ENCODE measurements around the gene E4F1.

E4F1 gene

GRCh38 chr16:2187212-2187611 lies 36.2 kb upstream of the E4F1 start:
- ATAC-seq: no peak
- TF ChIP-seq GLIS3 (CRISPR knock-in tag; IDR thresholded peaks at IDR 0.05): no peak
- no peak for TF ChIP-seq ISL1 (CRISPR knock-in tag; IDR thresholded peaks at IDR 0.05)

GRCh38 chr16:2188395-2188794 lies 35.0 kb upstream of the E4F1 start:
- no peak for TF ChIP-seq ZNF565 (CRISPR knock-in tag; conservative IDR thresholded peaks at IDR 0.05; ENCODE audit: low read depth)
- no peak for TF ChIP-seq TOX (CRISPR knock-in tag; IDR thresholded peaks at IDR 0.05; ENCODE audit: borderline replicate concordance)
- TF ChIP-seq ZFP30 (CRISPR knock-in tag; IDR thresholded peaks at IDR 0.05): no peak
- TF ChIP-seq ISL1 (CRISPR knock-in tag; IDR thresholded peaks at IDR 0.05): no peak
- TF ChIP-seq TSHZ2 (CRISPR knock-in tag; IDR thresholded peaks at IDR 0.05): no peak
- no peak for TF ChIP-seq POU6F1 (CRISPR knock-in tag; IDR thresholded peaks at IDR 0.05; ENCODE audit: borderline replicate concordance, low read depth)
- TF ChIP-seq ZC3H10 (CRISPR knock-in tag; IDR thresholded peaks at IDR 0.05): no peak
- TF ChIP-seq OSR1 (CRISPR knock-in tag; IDR thresholded peaks at IDR 0.05): no peak
- TF ChIP-seq GLIS3 (CRISPR knock-in tag; IDR thresholded peaks at IDR 0.05): no peak
- no peak for TF ChIP-seq ESRRG (CRISPR knock-in tag; IDR thresholded peaks at IDR 0.05)
- no peak for TF ChIP-seq SNAI2 (CRISPR knock-in tag; IDR thresholded peaks at IDR 0.05)
- TF ChIP-seq BACH2 (CRISPR knock-in tag; IDR thresholded peaks at IDR 0.05; ENCODE audit: borderline replicate concordance): no peak
- no peak for ATAC-seq

- ATAC-seq: no peak
- TF ChIP-seq SNAI2 (CRISPR knock-in tag; IDR thresholded peaks at IDR 0.05) (no peak), POU6F1 (CRISPR knock-in tag; IDR thresholded peaks at IDR 0.05; ENCODE audit: borderline replicate concordance, low read depth) (no peak), ZNF565 (CRISPR knock-in tag; conservative IDR thresholded peaks at IDR 0.05; ENCODE audit: low read depth) (no peak), ZNF70 (CRISPR knock-in tag; IDR thresholded peaks at IDR 0.05) (no peak), RARB (CRISPR knock-in tag; IDR thresholded peaks at IDR 0.05) (no peak), ZFP30 (CRISPR knock-in tag; IDR thresholded peaks at IDR 0.05) (no peak)
Observed at GRCh38 chr16:2189252-2189893, 34.0 kb upstream of the E4F1 start.

GRCh38 chr16:2190002-2190658 lies 33.3 kb upstream of the E4F1 start:
- TF ChIP-seq CSRNP3 (CRISPR knock-in tag; IDR thresholded peaks at IDR 0.05) (no peak), CREB5 (CRISPR knock-in tag; IDR thresholded peaks at IDR 0.05; ENCODE audit: low read depth) (no peak), ZNF8 (CRISPR knock-in tag; IDR thresholded peaks at IDR 0.05) (no peak), CSDC2 (CRISPR knock-in tag; IDR thresholded peaks at IDR 0.05) (no peak), OSR1 (CRISPR knock-in tag; IDR thresholded peaks at IDR 0.05) (no peak), PPARA (CRISPR knock-in tag; IDR thresholded peaks at IDR 0.05; ENCODE audit: borderline replicate concordance) (no peak), ESRRG (CRISPR knock-in tag; IDR thresholded peaks at IDR 0.05) (no peak), ZFP30 (CRISPR knock-in tag; IDR thresholded peaks at IDR 0.05) (no peak), POU6F1 (CRISPR knock-in tag; IDR thresholded peaks at IDR 0.05; ENCODE audit: borderline replicate concordance, low read depth) (no peak), BACH2 (CRISPR knock-in tag; IDR thresholded peaks at IDR 0.05; ENCODE audit: borderline replicate concordance) (no peak), RARB (CRISPR knock-in tag; IDR thresholded peaks at IDR 0.05) (no peak), ZFP3 (CRISPR knock-in tag; IDR thresholded peaks at IDR 0.05) (no peak), GLIS3 (CRISPR knock-in tag; IDR thresholded peaks at IDR 0.05) (no peak), ZNF565 (CRISPR knock-in tag; conservative IDR thresholded peaks at IDR 0.05; ENCODE audit: low read depth) (no peak), ZNF70 (CRISPR knock-in tag; IDR thresholded peaks at IDR 0.05) (no peak)
- no peak for ATAC-seq
